Measurements from ENCODE around the gene SLC26A1. TPM values are rescaled to one million over a fixed set of nuclear protein-coding genes. Genes with fewer than 3 reads are reported as not detected.

SLC26A1 gene
- total RNA-seq, 4 donors from 2014 or later: 0.16 TPM; not detected in 3

- Histone ChIP-seq H3K27ac (no peak overlapping the region), H3K9me3 (no peaks in the 10 kb centered on the region), H3K4me1 (no peaks in the 10 kb centered on the region), H3K36me3 (peaks cover 0 to 9% of the 10 kb centered on the region in 2 donors), H3K4me3 (no peak overlapping the region), H3K27me3 (peaks cover 5 to 23% (median 16%) of the 10 kb centered on the region in 3 donors)
- ATAC-seq (no peak), DNase-seq (no peak)
- in situ Hi-C loops (cut with MboI; ENCODE audit: low sequenced_read_pairs in 4 of 4): no loop called here
- intact Hi-C loops (cut with DNase I; ENCODE audit: low total_unique reads): no loop called here
- TF ChIP-seq POLR2A (IDR thresholded peaks at IDR 0.05): no peak
- no peak for TF ChIP-seq CTCF (IDR thresholded peaks at IDR 0.05 in 4 of 5, conservative IDR thresholded peaks at IDR 0.05 in 1 of 5)
Observed at GRCh38 chr4:1026115-1026514, 32.9 kb upstream of the SLC26A1 start.

- in situ Hi-C loops (cut with MboI; ENCODE audit: low sequenced_read_pairs in 4 of 4): no loop called here
- no peak overlapping the region for H3K27ac ChIP-seq
- no peak for ATAC-seq
- H3K27me3 ChIP-seq: peaks cover 0 to 12% (median 8%) of the 10 kb centered on the region in 3 donors
- intact Hi-C loops (cut with DNase I; ENCODE audit: low total_unique reads): no loop called here
- TF ChIP-seq POLR2A (IDR thresholded peaks at IDR 0.05) (no peak), CTCF (IDR thresholded peaks at IDR 0.05 in 4 of 5, conservative IDR thresholded peaks at IDR 0.05 in 1 of 5) (no peak)
- DNase-seq: no peak
- H3K36me3 ChIP-seq: peaks cover 0 to 9% of the 10 kb centered on the region in 2 donors
- H3K4me3 ChIP-seq: no peak overlapping the region
- H3K4me1 ChIP-seq: no peaks in the 10 kb centered on the region
- no peaks in the 10 kb centered on the region for H3K9me3 ChIP-seq
Observed at GRCh38 chr4:1024882-1025545, 31.8 kb upstream of the SLC26A1 start.

GRCh38 chr4:1023895-1024740 lies 30.9 kb upstream of the SLC26A1 start:
- DNase-seq (no peak), ATAC-seq (no peak)
- peaks cover 0 to 3% (median 1%) of the 10 kb centered on the region in 3 donors for H3K27me3 ChIP-seq
- H3K4me1 ChIP-seq: no peaks in the 10 kb centered on the region
- no peak overlapping the region for H3K4me3 ChIP-seq
- in situ Hi-C loops (cut with MboI; ENCODE audit: low sequenced_read_pairs in 4 of 4): no loop called here
- no peak overlapping the region for H3K27ac ChIP-seq
- intact Hi-C loops (cut with DNase I; ENCODE audit: low total_unique reads): no loop called here
- H3K36me3 ChIP-seq: peaks cover 0 to 9% of the 10 kb centered on the region in 2 donors
- H3K9me3 ChIP-seq: no peaks in the 10 kb centered on the region
- TF ChIP-seq CTCF (IDR thresholded peaks at IDR 0.05 in 4 of 5, conservative IDR thresholded peaks at IDR 0.05 in 1 of 5): no peak
- no peak for TF ChIP-seq POLR2A (IDR thresholded peaks at IDR 0.05)

- intact Hi-C loops (cut with DNase I; ENCODE audit: low total_unique reads): no loop called here
Observed at GRCh38 chr4:1023075-1023640, 30.0 kb upstream of the SLC26A1 start.

More at GRCh38 chr4:1023075-1023640, 30.0 kb upstream of the SLC26A1 start:
- Histone ChIP-seq H3K9me3 (no peaks in the 10 kb centered on the region), H3K27me3 (no peaks in the 10 kb centered on the region), H3K4me1 (no peaks in the 10 kb centered on the region), H3K27ac (no peak overlapping the region), H3K36me3 (peaks cover 0 to 9% of the 10 kb centered on the region in 2 donors), H3K4me3 (no peak overlapping the region)
- in situ Hi-C loops (cut with MboI; ENCODE audit: low sequenced_read_pairs in 4 of 4): no loop called here
- ATAC-seq: no peak
- TF ChIP-seq POLR2A (IDR thresholded peaks at IDR 0.05) (no peak), CTCF (IDR thresholded peaks at IDR 0.05 in 4 of 5, conservative IDR thresholded peaks at IDR 0.05 in 1 of 5) (no peak)
- DNase-seq: no peak

Data from gastrocnemius medialis (tissue), 4 donors.